Measurements from ENCODE around the gene ELAC2.

DNA sequence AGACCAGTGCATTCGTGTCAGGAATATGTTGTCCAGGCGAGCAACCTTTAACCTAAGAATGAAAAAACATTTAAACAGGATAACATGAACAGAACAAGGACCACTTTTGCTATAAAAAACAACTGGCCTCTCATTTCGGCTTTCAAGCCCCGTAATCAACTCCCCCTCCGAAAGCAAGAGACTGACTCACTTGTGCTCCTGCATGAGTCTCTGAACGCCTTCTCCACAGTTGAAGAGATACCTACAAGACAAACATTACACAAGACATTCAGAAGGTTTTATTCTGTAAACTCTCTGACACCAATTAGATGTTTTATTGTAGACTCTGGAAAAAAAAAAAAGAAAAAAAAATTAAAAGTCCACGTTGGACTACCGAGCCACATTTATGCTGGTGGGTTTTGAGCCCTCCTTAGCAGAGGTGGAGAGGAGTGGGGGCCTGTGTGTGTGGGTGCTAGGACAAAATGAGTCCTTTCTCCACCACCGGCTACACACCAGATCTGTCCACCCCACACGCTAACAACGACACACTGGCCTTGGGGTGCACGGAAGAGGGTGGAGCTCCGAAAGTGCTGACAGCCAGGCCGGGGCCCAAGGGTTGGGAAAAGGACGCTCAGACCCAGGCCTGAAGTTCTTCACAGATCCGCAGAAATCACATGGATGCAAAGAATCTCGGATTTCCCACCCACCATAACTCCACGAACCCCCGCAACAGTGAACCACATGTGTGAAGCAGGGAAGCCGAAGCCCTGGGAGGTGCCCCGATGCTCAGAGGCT, 759 bp downstream of the ELAC2 start:
- TF ChIP-seq, protein P1, sequence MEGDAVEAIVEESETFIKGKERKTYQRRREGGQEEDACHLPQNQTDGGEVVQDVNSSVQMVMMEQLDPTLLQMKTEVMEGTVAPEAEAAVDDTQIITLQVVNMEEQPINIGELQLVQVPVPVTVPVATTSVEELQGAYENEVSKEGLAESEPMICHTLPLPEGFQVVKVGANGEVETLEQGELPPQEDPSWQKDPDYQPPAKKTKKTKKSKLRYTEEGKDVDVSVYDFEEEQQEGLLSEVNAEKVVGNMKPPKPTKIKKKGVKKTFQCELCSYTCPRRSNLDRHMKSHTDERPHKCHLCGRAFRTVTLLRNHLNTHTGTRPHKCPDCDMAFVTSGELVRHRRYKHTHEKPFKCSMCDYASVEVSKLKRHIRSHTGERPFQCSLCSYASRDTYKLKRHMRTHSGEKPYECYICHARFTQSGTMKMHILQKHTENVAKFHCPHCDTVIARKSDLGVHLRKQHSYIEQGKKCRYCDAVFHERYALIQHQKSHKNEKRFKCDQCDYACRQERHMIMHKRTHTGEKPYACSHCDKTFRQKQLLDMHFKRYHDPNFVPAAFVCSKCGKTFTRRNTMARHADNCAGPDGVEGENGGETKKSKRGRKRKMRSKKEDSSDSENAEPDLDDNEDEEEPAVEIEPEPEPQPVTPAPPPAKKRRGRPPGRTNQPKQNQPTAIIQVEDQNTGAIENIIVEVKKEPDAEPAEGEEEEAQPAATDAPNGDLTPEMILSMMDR (IDR thresholded peaks at IDR 0.05): no peak
- no peak for TF ChIP-seq POLR2A (IDR thresholded peaks at IDR 0.05)

All from Peyer's patch (tissue), 4 donors.